ENCODE measurements around the gene ASRGL1.
"Not testable (repeated sequence)": the region's sequence is repeated elsewhere in the genome, so short reads cannot be mapped to it uniquely, and the experiment has no call there.

The ASRGL1 gene

DNA sequence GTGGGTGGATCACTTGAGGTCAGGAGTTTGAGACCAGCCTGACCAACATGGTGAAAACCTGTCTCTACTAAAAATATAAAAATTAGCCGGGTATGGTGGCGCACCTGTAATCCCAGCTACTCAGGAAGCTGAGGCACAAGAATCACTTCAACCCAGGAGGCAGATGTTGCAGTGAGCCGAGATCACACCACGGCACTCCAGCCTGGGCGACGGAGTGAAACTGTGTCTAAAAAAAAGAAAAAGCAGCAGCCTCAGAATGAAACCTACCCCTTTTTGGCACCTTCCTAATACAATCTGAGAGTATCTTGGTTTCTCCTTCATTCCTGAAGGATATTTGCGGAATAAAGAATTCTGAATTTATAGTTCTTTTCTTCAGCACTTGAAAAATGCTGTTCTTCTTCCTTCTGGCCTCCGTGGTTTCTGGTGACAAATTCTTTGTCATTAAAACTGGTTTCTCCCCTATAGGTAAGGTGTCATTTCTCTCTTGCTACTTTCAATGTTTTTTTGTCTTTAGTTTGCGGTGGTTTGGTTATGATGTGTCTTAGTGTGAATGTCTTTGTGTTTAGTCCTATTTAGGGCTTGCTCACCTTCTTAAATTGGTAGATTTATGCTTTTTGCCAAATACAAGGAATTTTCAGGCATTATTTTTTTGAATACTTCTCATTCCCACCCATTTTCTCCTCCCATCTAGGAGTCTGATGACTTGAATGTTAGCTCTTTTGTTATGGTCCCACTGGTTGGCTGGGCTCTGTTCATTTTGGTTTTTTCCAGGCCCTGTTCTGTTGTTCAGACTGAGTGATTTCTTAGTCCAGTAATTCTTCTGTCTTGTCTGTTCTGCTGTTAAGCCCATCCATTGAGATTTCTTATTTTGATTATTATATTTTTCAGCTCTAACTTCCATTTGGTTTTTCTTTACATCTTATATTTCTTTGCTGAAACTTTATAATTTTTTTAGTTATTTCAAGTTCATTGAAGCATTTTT is 15.4 kb downstream of the ASRGL1 start:
- no peak for DNase-seq (ENCODE audit: low read depth, low spot score)

DNA sequence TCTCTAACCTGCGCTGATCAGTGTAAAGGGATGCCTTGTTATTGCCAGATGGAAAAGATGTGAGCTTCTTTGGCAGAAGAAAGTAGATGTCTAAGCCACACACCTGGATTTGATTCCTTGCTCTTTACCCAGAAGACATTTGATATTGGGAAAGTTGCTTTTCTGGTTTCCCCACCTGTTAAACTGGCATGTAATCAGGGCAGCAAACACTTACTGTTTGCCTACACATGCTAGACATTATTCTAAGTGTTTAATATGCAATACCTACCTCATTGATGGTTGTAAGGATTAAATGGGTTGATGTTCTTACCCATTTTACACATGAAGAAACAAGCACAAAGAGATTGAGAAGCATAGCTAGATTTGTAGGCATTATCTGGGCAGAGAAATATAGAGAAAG is 16.6 kb downstream of the ASRGL1 start:
- DNase-seq (ENCODE audit: low read depth, low spot score), result no peak

DNA sequence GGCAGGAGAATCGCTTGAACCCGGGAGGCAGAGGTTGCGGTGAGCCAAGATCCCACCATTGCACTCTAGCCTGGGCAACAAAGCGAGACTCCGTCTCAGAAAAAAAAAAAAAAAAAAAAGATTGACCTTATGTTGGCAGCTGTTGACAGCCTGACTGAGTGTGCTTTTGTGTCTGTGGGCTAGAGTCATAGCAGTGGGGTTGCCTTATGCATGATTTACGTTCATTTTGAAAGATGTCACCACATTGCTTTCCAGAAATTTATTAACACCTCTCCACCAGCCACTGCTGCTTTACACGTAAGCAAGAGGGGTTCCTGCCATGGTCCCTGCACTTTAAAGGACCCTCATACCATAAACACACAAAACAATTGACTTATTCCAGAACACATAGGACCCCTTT is 21.0 kb downstream of the ASRGL1 start:
- DNase-seq (ENCODE audit: low read depth, low spot score), result no peak

DNA sequence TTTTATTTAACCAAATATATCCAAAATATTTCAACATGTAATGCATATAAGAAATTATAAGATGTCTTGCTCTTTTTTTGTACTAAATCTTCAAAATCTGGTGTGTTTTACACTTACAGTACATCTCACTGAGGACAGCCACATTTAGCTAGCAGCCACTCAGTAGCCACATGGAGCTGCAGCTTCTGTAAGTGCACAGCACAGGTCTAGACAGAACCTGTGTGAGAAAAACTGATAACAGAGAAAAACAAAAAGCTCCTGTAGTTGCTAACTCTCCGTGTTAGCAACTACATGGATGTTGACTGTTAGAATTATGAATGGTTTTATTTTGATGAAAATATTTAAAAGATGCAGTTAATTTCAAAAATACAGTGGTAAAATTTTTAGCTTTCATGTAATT is 22.2 kb downstream of the ASRGL1 start:
- no peak for DNase-seq (ENCODE audit: low read depth, low spot score)

DNA sequence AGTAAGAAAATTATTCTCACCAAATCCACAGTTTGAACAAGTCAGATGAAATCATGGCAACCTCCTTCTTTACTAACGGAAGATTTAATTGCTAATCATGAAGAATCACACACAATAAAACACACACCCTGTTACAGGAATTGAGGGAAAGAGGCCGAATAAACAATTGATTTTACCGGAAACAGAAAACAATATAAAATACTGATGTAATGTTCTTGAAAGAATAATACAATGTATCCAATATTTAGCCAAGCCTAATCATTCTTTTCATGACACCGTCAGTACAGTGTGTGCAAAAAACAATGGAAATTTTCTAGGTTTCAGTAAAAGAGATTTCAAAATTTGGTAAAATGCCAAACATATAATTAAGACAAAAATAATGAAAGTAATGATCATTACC is 23.4 kb downstream of the ASRGL1 start:
- DNase-seq (ENCODE audit: low read depth, low spot score), result no peak

DNA sequence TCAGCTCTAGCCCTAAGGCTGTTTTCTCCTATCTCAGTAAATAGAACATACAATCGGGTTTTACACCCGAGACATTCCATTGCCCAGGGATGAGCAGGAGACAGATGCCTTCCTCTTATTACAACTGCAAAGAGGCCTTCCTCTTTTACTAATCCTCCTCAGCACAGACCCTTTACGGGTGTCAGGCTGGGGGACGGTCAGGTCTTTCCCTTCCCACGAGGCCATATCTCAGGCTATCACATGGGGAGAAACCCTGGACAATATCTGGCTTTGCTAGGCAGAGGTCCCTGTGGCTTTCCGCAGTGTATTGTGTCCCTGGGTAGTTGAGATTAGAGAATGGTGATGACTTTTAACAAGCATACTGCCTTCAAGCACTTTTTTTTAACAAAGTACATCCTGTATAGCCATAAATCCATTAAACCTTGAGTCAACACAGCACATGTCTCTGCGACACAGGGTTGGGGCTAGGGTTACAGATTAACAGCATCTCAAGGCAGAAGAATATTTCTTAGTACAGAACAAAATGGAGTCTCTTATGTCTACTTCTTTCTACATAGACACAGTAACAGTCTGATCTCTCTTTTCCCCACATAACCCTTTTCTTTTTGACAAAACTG is 31.7 kb downstream of the ASRGL1 start:
- not testable (repeated sequence) for DNase-seq (ENCODE audit: low read depth, low spot score)

DNA sequence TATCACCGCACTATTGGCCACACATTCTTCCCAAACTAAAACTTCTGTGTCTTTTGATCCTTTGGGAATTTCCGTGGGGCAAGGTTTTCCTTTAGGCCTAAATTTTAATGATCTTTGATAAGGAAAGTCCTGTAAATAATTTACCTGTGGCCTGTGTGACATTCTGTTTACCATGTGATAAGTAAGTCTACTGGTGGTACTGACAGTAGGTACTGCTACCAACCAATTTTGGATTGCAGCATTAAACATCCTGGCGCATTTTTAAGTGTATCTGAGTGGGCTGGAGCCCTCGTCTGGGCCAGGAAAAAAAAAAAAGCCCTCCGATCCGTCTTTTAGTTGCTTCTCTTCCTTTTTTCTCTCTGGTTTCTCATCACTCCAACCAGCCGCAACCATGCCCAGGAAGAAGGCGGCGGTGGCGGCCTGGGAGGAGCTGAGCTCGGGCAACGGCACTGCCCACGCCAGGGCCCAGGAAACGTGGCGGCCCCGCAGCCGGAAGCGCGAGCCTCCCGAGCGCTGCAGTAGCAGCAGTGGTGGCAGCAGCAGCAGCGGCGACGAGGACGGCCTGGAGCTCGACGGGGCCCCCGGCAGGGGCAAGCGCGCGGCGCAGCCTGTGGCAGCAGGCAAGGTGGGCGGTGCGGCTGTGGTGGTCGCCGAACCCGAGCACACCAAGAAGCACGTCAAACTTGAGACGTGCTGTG is 33.6 kb downstream of the ASRGL1 start:
- DNase-seq (ENCODE audit: low read depth, low spot score), result no peak

DNA sequence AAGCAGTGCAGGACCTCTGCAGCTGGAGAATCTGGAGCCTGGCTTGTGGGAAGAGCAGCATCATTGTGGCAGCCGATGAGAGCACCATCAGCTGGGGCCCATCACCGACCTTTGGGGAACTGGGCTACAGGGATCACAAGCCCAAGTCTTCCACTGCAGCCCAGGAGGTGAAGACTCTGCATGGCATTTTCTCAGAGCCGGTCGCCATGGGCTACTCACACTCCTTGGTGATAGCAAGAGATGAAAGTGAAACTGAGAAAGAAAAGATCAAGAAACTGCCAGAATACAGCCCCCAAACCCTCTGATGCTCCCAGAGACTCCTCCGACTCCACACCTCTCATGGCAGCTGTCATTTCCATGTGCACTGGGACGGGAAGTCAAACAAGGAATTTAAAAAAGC is 35.6 kb downstream of the ASRGL1 start:
- DNase-seq (ENCODE audit: low read depth, low spot score), result no peak

DNA sequence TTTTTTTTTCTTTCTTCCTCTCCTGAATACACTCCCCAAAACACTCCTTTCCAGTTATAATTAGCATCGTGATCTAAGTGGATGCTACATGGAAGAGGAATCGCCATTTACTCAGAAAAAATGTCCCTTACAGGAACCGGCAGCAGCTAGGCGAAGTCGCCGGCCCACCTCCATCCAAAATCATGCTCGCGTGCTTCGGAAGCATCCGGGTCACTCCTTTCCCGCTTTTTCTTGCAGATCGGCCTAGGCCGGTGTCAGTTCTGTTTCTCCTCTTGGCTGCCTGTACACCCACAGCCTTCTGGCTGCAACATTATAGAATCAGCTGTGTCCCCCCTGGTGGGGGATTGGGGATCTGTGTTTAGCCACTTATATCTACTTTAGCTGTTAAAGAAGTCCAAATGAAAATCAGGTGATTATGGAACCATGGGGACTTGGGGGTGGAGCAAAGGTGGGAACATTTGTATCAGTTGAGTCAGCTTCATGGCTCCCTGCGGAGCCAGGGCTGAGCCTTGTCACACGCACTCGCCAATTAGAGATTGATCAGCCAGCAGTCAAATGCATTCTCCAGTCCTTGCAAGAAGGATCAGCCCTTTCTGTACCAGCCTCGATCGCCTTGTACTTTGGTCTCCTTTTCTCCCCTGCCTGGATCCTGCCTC is 36.3 kb downstream of the ASRGL1 start:
- no peak for DNase-seq (ENCODE audit: low read depth, low spot score)

DNA sequence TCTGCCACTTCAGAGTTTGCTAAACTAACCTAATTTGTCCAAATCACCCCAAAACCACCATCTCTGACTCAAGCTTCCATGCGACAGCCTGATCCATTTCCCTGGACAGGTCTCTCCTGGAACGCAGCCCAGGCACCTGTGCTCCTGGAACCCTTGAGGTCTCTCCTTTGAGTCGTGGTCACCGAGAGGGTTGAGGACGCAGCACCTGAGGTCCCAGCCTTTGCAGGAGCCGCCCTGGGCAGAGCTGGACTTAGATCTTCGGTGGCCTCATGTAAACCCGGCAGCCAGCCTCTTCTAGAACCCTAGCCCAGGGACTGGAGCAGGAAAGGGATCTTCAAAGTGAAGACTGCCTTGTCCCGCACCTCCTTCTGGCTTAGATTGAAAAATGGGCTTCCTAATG is 37.6 kb downstream of the ASRGL1 start:
- DNase-seq (ENCODE audit: low read depth, low spot score), result no peak

DNA sequence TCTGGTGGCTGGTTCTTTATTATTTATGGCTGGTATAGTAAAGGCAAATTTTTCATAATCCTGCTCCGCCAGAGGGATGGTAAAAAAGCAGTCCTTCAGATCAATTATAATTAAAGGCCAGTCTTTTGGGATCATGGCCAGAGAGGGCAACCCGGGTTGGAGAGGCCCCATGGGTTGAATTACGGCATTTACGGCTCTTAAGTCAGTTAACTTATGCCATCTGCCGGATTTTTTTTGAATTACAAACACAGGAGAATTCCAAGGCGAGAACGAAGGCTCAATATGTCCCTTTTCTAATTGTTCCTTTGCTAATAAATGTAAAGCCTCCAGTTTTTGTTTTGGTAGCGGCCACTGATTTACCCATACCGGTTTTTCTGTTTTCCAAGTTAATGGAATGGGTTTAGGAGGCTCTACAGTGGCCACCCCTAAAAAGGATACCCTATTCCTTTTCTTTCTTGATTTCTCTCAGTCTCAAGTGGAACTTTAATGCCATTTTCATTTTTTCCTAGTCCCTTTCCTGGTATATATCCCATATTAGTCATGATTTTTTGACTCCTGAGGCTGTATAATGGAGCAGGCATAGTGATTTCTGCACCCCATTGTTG is 41.3 kb downstream of the ASRGL1 start:
- not testable (repeated sequence) for DNase-seq (ENCODE audit: low read depth, low spot score)

DNA sequence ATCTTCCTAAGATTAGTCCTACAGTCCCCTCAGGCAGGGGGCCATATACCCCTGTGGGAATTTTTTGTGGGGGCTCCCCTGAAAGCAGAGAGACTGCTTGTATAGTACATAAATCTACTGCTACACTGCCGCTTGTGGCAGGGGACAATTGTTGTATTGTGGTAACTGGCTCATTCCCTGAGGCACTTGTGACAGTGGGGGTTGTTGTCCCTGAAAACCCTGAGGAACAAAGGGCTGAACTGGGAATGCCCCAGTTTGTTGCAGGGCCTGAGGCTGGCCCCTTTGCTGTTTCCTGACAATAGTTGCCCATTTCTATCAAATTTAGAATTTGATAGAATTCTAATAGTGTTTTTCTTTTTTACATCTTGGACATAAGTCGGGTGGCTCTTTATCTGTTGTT is 42.3 kb downstream of the ASRGL1 start:
- not testable (repeated sequence) for DNase-seq (ENCODE audit: low read depth, low spot score)

DNA sequence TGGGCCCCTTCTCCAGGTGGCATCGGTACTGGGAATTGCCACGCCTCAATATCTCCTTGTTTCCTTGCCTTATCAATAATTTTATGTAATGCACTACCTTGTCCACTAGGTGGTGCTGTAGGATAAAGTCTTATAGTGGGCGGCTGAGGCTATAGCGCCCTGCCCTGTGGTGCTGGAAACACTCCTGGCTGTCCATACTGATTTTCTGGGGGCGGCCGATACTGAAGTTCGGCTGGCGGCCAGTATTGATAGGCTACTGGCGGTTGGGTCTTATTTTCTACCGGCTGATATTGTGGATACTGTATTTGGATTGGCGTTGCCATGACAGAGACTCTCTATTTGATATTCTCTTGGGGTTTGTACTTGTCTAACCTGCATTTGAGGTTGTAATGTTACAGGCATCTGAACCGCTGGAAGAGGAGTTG is 43.6 kb downstream of the ASRGL1 start:
- DNase-seq (ENCODE audit: low read depth, low spot score), result not testable (repeated sequence)

DNA sequence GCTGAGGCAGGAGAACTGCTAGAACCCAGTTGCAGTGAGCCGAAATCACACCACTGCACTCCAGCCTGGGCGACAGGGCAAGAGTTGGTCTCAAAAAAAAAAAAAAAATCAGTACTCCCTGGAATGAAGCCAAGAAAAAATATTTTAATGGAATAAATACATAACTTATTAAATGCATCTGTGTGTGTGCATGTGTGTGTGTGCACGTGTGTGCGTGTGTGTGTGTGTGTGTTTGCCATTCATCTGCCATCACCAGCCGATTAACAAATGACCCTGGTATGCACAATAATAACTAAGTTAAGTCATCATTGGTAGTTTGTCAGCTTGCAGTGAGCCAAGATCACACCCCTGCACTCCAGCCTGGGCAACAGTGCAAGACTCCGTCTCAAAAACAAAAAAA is 46.6 kb downstream of the ASRGL1 start:
- DNase-seq (ENCODE audit: low read depth, low spot score), result no peak

DNA sequence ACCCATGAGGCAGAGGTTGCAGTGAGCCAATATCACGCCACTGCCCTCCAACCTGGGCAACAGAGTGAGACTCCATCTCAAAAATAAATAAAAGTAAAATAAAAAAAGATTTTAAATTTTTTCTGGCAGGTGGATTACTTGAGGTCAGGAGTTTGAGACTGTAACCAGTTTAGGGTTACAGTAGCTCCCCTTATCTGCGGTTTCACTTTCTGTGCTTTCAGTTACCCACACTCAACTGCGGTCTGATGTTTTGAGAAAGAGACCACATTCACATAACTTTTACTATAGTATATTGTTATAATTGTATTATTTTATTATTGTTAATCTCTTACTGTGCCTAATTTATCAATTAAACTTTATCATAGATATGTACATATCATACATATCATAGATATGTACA is 48.8 kb downstream of the ASRGL1 start:
- DNase-seq (ENCODE audit: low read depth, low spot score), result not testable (repeated sequence)

DNA sequence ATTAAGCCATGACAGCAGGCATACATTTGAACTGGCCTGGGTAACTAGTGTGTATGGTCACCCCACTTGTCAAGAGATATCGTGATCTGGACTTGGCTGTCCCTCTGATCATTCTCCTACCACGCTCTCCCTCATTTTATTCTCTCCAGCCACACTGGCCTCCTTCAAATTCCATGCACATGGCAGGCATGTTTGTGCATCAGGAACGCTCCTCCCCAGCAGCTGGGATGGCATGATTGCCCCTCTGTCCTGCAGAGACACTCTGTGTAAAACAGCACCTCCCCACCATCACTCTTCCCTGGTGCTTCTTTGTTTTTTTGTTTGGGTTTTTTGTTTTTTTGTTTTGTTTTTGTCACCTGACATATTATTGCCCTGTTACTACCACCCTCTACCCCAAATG is 50.1 kb downstream of the ASRGL1 start:
- DNase-seq (ENCODE audit: low read depth, low spot score), result no peak

DNA sequence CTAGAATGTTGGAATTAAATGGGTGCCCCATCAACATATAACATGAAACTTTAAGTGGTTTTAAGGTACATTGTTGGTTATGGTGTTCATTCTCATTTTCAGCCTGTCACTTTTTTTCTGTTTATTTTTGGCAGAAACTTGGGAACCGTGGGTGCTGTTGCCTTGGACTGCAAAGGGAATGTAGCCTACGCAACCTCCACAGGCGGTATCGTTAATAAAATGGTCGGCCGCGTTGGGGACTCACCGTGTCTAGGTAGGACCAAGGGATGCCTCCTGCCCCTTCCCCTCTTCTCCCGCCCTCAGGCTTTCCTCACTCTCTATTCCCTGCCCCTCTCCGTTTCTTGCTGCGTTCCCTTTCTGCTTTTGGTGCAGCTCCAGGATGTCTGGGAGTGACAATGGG is 51.8 kb downstream of the ASRGL1 start:
- no peak for DNase-seq (ENCODE audit: low read depth, low spot score)

DNA sequence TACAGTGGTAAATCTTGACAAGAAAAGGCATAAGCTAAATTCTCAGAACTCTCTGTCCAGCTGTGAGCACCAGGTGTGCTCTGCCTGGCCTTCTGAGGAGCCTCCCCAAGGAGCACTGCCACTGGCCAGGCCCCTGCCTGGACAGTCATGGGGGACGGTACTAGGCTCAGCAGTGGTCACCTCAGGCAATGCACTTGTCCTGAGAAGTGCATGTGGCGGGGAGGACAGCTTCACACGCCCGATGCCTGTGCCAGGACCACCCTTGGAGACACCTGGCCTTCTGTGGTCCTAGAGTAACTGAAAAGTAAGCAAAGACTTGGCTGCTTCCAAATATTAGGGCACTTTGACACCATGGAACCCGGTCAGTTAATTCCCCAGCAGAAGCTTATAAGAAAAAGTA is 53.0 kb downstream of the ASRGL1 start:
- no peak for DNase-seq (ENCODE audit: low read depth, low spot score)

DNA sequence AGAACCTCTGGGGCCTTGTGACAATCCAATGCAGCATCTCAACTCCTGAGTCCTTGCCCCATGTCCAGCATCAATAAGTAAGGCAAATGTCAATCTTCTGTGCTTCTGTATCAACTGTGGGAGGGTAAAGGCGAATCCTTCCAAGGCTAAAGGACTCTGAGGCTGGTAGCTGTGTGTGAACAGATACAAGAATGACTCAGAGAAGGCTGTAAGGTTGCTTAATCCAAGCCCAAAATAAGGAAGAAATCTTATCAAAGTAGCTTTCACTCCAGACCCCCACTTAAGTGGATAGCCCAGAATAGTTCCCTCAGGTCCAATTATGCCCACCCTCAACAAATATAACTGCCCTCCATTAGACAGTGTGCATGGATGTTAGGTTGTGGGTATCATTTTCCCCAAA is 53.5 kb downstream of the ASRGL1 start:
- no peak for DNase-seq (ENCODE audit: low read depth, low spot score)

DNA sequence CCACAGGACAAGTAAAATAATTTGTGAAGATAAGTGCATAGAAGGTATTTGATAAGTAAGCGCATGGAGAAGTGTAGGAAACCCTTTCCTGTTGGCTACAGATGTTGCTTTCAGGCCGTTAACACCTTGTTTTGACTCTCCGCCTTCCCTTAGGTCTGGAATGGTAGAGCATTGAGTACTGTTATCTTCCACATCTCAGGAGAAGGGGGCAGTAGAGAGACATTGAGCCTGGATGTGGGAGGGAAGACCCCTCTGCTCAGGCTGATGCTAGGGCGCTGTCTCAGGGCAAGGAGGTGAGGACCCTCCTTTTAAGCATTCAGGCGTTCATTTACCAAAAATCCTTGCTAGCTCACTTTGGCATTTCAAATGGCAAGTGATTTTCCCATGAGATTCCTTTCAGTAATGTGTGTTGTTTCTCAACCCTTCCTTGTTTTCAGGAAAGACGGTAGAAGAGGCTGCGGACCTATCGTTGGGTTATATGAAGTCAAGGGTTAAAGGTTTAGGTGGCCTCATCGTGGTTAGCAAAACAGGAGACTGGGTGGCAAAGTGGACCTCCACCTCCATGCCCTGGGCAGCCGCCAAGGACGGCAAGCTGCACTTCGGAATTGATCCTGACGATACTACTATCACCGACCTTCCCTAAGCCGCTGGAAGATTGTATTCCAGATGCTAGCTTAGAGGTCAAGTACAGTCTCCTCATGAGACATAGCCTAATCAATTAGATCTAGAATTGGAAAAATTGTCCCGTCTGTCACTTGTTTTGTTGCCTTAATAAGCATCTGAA is 54.6 kb downstream of the ASRGL1 start:
- no peak for DNase-seq (ENCODE audit: low read depth, low spot score)

DNA sequence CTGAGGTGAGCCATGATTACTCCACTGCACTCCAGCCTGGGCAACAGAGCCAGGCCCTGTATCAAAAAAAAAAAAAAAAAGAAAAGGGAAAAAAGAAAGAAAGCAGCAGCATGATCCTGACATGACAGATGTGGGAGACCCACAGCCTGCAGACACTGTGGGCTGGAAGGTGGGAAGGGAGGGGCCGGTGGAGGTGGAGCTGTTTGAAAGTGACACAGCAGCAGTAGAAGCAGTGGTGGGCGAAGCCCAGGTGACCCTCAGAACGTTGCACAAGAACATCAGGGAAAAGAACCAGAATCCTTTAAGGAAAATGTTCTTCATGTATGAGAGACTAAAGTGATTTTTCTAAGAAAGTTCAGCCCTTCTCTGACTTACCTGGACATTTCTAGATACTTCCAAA is 55.3 kb downstream of the ASRGL1 start:
- no peak for DNase-seq (ENCODE audit: low read depth, low spot score)
